Ishikawa (cell line): ENCODE results near the gene PIP4K2A.

ENCODE experiments used
- CEBPB ChIP-seq: IDR thresholded peaks from 2 replicates; pipeline ENCODE4 v1.6.1; 2012
- CREB1 ChIP-seq: IDR thresholded peaks from 2 replicates; pipeline ENCODE4 v1.6.1; 2012; ENCODE audit warnings: low read depth
- EGR1 ChIP-seq: IDR thresholded peaks from 2 replicates; pipeline ENCODE4 v1.6.1; 2012
- EP300 ChIP-seq: IDR thresholded peaks from 2 replicates; pipeline ENCODE4 v1.6.1; 2012; ENCODE audit warnings: borderline replicate concordance
- FOXM1 ChIP-seq: IDR thresholded peaks from 2 replicates; pipeline ENCODE4 v1.6.1; 2012; ENCODE audit warnings: low read depth, borderline replicate concordance
- MAX ChIP-seq: IDR thresholded peaks from 2 replicates; pipeline ENCODE4 v1.6.1; 2012
- NFIC ChIP-seq: IDR thresholded peaks from 2 replicates; pipeline ENCODE4 v1.6.1; 2012
- RAD21 ChIP-seq: IDR thresholded peaks from 2 replicates; pipeline ENCODE4 v1.6.1; 2012; ENCODE audit warnings: low read depth
- TAF1 ChIP-seq: IDR thresholded peaks from 2 replicates; pipeline ENCODE4 v1.6.1; 2012; ENCODE audit warnings: low read depth, mild to moderate bottlenecking
- TCF12 ChIP-seq: IDR thresholded peaks from 2 replicates; pipeline ENCODE4 v1.6.1; 2012; ENCODE audit warnings: low read depth
- TEAD4 ChIP-seq: IDR thresholded peaks from 2 replicates; pipeline ENCODE4 v1.6.1; 2012
- YY1 ChIP-seq: IDR thresholded peaks from 2 replicates; pipeline ENCODE4 v1.6.1; 2012; ENCODE audit warnings: low read depth
- ZBTB7A ChIP-seq: IDR thresholded peaks from 2 replicates; pipeline ENCODE4 v1.6.1; 2012; ENCODE audit warnings: low read depth
- TF ChIP-seq, protein P1 (sequence below): IDR thresholded peaks from 2 replicates; pipeline ENCODE4 v1.6.1; 2012
- TF ChIP-seq, protein P2 (sequence below): IDR thresholded peaks from 2 replicates; pipeline ENCODE4 v1.6.1; 2012; ENCODE audit warnings: low read depth, mild to moderate bottlenecking

The PIP4K2A gene

GRCh38 chr10:22503315-22504088 is 210.9 kb downstream of the PIP4K2A start:
- no peak for TF ChIP-seq TEAD4
- TF ChIP-seq NFIC: no peak

GRCh38 chr10:22501863-22502262 is 212.5 kb downstream of the PIP4K2A start:
- TF ChIP-seq CEBPB (no peak), EGR1 (no peak), TEAD4 (no peak), RAD21 (no peak), CREB1 (no peak), YY1 (no peak), EP300 (no peak), NFIC (no peak), MAX (no peak), TAF1 (no peak), TCF12 (no peak), FOXM1 (no peak)
- TF ChIP-seq, protein P1, sequence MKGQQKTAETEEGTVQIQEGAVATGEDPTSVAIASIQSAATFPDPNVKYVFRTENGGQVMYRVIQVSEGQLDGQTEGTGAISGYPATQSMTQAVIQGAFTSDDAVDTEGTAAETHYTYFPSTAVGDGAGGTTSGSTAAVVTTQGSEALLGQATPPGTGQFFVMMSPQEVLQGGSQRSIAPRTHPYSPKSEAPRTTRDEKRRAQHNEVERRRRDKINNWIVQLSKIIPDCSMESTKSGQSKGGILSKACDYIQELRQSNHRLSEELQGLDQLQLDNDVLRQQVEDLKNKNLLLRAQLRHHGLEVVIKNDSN: no peak
- TF ChIP-seq, protein P2, sequence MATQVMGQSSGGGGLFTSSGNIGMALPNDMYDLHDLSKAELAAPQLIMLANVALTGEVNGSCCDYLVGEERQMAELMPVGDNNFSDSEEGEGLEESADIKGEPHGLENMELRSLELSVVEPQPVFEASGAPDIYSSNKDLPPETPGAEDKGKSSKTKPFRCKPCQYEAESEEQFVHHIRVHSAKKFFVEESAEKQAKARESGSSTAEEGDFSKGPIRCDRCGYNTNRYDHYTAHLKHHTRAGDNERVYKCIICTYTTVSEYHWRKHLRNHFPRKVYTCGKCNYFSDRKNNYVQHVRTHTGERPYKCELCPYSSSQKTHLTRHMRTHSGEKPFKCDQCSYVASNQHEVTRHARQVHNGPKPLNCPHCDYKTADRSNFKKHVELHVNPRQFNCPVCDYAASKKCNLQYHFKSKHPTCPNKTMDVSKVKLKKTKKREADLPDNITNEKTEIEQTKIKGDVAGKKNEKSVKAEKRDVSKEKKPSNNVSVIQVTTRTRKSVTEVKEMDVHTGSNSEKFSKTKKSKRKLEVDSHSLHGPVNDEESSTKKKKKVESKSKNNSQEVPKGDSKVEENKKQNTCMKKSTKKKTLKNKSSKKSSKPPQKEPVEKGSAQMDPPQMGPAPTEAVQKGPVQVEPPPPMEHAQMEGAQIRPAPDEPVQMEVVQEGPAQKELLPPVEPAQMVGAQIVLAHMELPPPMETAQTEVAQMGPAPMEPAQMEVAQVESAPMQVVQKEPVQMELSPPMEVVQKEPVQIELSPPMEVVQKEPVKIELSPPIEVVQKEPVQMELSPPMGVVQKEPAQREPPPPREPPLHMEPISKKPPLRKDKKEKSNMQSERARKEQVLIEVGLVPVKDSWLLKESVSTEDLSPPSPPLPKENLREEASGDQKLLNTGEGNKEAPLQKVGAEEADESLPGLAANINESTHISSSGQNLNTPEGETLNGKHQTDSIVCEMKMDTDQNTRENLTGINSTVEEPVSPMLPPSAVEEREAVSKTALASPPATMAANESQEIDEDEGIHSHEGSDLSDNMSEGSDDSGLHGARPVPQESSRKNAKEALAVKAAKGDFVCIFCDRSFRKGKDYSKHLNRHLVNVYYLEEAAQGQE: no peak

GRCh38 chr10:22501413-22501812 is 213.0 kb downstream of the PIP4K2A start:
- TF ChIP-seq YY1 (no peak), CEBPB (no peak), MAX (no peak)

DNA sequence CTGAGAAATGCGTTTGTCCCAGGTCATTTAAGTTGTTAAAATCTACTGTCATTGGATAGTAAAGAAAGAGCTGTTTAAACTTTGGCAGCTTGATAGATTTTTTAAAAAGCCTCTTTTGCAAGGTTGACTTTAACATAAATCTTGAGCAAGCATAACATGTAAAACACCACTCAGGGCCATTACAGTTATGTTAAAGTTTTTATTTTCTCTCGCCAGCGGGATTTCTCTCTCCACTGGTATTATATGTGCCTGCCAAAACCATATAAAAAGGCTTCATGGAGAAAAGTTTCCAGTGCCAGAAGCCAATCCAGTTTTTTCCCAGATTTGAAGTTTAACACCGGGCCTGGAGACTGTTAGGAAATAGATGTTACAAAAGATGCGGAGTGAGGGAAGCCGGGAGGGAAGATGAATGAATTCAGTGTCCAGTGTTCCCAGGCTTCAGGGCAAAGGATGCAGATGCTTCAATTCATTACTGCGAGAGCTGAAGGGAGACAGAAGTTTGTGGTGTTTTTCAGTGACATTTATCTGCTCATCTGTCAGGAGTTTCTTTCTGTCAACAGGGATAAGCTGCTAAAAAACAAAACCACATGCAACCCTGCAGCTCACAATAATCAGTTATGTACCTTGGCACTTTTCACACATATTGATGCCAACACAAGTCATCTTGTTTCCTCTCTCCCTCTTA is 213.6 kb downstream of the PIP4K2A start:
- TF ChIP-seq ZBTB7A (no peak), MAX (no peak), TCF12 (no peak), TAF1 (no peak), CEBPB (no peak), FOXM1 (no peak), EP300 (no peak), YY1 (no peak), EGR1 (no peak), NFIC (no peak), TEAD4 (no peak), RAD21 (no peak), CREB1 (no peak)
- TF ChIP-seq, protein P2: no peak
- TF ChIP-seq, protein P1: no peak

GRCh38 chr10:22495396-22495795 is 219.0 kb downstream of the PIP4K2A start:
- TF ChIP-seq CREB1: no peak
- no peak for TF ChIP-seq CEBPB
- no peak for TF ChIP-seq EGR1
- no peak for TF ChIP-seq YY1
- no peak for TF ChIP-seq TEAD4
- TF ChIP-seq FOXM1: no peak
- no peak for TF ChIP-seq MAX
- TF ChIP-seq RAD21: no peak
- no peak for TF ChIP-seq TAF1
- TF ChIP-seq TCF12: no peak
- TF ChIP-seq EP300: no peak
- TF ChIP-seq, protein P1: no peak
- TF ChIP-seq ZBTB7A: no peak
- TF ChIP-seq, protein P2: no peak
- TF ChIP-seq NFIC: no peak
